ENCODE data around the gene CHRNB2.
A peak's percentile ranks its signal among the peaks of the same experiment; 100 is the strongest.

Gene CHRNB2

DNA sequence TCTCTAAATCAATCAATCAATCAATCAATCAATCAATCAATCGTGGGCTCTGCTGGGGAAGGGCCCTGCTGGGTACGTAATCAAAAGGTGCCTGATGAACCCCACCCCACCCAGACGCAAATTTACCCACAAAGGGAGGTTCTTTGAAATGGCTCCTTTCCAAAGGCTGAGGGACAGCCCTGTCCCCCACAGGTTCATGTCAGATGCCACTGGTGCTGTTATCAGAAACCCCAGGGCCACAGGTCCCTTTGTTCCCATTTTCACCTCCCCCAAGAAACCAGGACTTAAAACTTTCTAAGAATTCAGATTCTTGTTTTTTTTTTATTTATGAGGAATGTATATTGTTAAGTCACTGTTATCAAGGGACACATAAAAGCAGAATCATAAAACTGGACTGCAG, 14.2 kb downstream of the CHRNB2 start:
- DNase-seq (ENCODE audit: low spot score) = no peak

DNA sequence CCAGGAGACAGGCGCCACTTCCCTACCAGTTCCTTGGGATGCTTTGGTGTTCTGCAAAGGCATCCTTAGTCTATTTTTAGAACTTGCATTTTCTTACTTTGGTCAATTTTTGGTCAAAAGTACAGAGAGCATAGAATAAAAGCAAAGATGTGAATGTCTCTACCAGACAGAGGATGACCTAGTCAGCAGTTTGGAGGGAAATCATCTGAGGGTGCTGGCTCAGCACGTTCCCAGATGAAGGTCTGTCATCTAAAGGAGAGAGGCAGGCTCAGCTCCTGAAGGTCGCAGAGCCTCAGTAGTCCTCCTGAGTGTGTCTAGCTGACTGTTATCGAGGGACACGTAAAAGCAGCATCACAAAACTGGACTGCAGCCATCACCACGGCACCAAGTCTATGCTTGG, 15.3 kb downstream of the CHRNB2 start:
- DNase-seq (ENCODE audit: low spot score) = no peak

GRCh38 chr1:154583773-154584172, 16.2 kb downstream of the CHRNB2 start:
- DNase-seq (ENCODE audit: low spot score) = no peak

DNA sequence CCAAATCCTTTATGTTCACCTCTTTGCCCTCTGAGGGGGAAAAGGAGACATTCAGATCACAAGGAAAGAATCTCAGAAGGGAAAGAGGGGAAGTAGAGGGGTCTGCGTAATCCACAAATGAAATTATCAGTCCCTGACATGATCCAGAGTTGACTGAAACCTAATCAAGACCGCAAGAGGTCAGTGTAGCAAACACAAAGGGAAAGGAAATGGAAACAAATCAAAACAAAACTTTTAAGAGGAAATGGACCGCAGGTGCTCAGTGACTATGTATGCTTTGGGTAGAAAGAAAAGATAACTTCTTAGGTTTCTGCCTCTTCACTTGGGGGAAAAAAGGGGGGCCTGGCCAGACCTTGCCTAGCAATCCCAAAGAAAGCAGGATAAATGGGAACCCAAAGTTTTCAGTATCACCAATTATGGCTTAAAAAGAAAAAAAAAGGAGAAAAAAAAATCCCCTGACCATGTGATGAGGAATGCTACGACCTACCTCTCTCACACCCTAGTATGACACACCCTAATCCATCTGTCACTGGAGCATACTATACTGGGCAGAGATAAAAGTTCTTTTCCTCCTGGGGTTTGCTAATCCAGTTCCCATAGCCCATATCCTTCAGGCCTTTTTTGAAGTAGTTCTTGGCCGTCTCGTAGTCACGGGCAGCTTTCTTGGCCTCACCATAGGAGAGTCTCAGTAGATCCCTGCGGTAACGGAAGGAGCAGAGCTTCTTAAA, 16.9 kb downstream of the CHRNB2 start:
- no peak for DNase-seq (ENCODE audit: low spot score)

GRCh38 chr1:154586231-154586630, 18.7 kb downstream of the CHRNB2 start:
- no peak for DNase-seq (ENCODE audit: low spot score)

DNA sequence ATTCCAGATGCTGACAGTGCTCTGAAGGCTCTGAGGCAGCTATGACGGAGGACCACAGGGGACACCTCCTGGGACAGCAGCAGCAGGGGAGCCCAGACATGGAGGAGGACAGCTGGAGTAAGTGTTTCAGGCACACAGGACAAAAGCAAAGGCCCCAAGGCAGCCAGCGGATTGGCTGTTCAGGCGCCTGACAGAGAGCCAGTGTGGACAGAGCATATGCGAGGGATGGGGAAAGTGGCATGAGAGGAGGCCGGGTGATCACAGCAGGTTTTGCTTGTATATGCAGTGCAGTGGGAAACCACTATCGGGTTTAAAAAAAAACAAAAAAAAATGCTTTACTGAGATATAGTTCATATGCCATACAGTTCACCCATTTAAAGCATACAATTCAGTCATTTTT, 19.1 kb downstream of the CHRNB2 start:
- DNase-seq (ENCODE audit: low spot score) = no peak

GRCh38 chr1:154589780-154590179, 22.2 kb downstream of the CHRNB2 start:
- DNase-seq (ENCODE audit: low spot score) = no peak

DNA sequence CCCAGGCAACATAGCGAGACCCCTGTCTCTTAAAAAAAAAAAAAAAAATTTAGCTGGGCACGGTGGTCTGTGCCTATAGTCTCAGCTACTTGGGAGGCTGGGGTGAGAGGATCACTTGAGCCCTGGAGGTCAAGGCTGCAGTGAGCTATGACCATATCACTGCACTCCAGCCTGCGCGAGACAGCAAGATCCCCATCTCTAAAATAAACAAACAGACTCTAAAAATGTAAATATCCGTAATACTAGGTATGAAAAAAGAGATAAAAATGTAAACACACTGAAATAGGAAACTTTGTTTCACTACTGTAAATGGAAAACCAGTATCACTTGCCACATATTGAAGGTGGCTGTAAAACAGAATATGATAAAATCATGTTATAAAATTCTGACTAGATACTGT, 23.2 kb downstream of the CHRNB2 start:
- no peak for DNase-seq (ENCODE audit: low spot score)

GRCh38 chr1:154591206-154591605, 23.6 kb downstream of the CHRNB2 start:
- DNase-seq (ENCODE audit: low spot score) = no peak

- DNase-seq (ENCODE audit: low spot score) = no peak
Observed at GRCh38 chr1:154593390-154593789, 25.8 kb downstream of the CHRNB2 start.

DNA sequence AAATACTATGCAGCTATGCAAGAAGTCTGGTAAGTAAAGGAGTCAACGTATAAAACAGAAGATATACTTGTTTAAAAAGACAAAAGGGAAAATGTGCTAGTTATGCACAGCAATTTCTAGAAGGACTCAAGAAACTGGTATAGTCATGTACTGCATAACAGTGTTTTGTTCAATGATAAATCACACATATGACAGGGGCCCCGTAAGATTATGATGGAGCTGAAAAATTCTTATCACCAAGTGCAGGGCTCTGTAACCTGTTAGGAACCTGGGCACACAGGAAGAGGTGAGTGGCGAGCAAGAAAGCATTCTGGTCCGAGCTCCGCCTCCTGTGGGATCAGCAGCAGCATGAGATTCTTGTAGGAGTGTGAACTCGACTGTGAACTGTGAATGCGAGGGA, 27.2 kb downstream of the CHRNB2 start:
- DNase-seq (ENCODE audit: low spot score) = no peak

DNA sequence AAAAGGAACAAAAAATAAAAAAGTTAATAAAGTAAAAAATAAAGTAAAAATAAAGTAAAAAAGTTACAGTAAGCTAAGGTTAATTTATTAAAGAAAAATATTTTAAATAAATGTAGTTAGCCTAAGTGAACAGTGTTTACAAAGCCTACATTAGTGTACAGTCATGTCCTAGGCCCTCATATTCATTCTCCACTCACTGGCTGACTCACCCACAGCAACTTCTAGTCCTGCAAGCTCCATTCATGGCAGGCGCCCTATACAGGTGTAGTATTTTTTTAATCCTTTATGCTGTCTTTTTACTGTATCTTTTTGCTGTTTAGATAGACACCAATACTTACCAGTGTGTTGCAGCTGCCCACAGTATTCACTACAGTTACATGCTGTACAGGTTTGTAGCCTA, 28.0 kb downstream of the CHRNB2 start:
- no peak for DNase-seq (ENCODE audit: low spot score)

DNA sequence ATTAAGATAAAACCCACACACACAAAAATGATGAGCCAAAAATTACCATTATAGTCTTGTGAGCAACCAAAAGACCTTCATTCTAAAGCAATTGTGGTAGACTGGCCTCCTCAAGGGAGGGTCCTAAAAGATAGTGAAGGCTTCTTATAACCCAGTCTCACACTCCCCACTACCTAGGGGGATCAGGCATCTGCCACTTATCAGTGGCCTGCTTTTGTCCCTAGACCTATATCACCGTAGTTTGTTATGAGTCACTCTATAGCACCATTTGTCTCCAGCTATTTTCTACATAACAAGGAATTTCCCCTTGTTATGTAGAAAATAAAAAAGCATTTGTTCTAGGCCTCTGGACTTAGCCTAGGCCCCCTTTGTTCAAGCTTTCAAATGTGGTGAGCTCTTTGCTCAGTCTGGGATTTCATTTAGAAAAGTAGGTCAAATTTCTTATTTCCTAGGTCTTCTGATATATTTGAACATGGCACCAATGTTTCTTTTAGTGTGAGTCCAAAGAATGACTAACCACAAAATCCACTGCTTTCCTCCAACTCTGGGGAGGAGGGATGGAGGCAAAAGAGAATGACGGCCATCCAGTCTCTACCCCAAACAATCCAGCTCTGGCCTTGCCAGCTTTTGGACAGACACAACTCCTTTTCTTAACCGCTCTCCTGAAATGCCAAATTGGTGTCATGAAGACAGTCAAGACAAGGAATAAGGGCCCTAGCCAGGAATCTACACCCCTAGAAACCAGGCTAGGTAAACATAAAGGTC, 31.5 kb downstream of the CHRNB2 start:
- DNase-seq (ENCODE audit: low spot score) = no peak

DNA sequence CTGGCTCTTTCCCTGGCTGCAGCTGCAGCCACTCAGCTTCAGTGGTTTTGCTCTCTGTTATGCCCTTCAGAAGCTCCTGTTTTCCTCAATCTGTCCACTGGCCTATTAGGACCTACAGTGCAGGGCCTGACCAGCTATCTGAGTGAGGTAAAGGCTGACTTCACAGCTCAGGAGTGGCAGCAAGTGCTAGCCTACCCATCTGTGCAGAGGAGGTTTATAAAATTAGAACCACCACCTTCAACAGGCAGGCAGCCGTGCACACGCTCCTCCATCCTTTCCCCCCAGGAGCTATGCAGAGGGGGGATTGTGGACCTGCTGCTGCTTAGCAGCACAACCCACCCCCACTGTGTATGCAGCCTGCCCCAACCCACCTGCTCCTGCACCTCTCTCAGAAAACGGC, 32.1 kb downstream of the CHRNB2 start:
- DNase-seq (ENCODE audit: low spot score) = no peak

GRCh38 chr1:154603317-154603716, 35.7 kb downstream of the CHRNB2 start:
- no peak for DNase-seq (ENCODE audit: low spot score)

DNA sequence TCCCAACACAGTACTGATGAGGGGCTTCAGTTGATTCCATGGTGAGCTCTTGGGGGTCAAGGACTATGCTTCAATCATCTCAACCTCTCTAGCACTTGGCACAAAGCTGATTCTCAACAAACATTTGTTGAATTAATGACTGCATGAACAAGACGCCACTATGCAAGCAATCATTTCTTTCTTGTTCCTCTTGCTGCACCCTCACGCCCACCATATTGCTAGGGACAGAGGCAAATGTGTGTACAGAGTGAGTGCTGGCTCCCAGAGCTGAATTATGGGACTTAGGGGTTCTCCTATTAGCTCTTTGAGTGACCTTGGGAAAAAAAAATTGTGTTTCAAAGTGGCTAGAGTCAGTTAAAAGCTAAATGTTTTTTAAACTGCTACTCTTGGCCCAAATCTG, 38.0 kb downstream of the CHRNB2 start:
- no peak for DNase-seq (ENCODE audit: low spot score)

DNA sequence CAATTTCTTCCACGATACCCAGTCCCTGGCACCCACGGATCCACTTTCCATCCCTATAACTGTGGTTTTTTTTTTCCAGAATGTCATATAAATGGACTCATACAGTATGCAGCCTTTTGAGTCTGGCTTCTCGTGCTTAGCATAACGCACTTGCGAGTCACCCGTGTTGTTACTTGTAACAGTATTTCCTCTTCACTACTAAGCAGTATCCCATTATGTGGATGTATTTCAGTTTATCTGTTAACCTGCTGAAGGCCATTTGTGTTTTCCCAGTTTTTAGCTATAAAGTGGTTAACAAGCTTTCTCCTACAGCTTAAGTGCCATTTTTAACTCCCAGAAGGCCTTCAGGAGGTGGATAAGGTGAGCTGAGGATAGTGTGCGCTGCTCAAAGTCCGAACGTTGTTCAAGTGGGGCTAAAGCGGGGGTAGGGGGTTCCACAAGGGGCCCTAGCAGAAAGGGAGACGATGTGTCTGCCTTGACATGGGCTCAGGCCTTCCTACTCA, 39.6 kb downstream of the CHRNB2 start:
- no peak for DNase-seq (ENCODE audit: low spot score)

DNA sequence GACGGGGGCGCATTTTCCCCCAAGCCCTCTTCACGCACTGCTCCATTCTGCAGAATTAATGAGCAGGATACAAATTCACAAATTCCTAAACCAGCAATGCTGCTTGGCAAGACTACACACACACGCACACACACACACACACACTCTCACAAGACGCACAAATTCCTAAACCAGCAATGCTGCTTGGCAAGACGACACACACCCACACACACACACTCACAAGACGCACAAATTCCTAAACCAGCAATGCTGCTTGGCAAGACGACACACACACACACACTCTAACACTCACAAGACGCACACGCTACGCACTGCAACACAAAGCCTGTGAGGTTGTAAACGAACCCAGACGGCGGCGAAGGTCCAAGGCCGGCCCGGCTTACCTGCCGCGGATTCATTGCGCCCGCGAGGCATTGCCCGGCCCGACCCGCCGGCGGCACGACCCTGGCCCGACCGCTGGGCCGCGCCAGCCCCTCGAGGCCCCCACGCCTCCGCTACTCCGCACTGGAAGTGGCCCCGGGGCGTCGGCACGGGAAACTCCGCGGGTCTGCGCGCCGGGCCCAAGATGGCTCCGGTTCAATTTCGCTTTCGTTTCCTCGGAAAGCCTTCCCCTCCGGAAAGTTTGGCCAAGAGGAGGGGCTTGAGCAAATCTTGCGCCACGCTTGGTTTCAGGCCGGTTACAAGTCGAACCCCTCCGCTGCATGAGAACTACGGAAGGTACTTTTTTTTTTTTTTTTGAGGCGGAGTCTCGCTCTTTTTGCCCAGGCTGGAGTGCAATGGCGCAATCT, 40.2 kb downstream of the CHRNB2 start, which contains the start of gene ADAR:
Gene ADAR, minus strand, starts transcription at position 578 of the 788 bp plus-strand sequence. Its CDS starts 180 bp downstream, at position 398.
- peak; percentile 87 for DNase-seq (ENCODE audit: low spot score)

DNA sequence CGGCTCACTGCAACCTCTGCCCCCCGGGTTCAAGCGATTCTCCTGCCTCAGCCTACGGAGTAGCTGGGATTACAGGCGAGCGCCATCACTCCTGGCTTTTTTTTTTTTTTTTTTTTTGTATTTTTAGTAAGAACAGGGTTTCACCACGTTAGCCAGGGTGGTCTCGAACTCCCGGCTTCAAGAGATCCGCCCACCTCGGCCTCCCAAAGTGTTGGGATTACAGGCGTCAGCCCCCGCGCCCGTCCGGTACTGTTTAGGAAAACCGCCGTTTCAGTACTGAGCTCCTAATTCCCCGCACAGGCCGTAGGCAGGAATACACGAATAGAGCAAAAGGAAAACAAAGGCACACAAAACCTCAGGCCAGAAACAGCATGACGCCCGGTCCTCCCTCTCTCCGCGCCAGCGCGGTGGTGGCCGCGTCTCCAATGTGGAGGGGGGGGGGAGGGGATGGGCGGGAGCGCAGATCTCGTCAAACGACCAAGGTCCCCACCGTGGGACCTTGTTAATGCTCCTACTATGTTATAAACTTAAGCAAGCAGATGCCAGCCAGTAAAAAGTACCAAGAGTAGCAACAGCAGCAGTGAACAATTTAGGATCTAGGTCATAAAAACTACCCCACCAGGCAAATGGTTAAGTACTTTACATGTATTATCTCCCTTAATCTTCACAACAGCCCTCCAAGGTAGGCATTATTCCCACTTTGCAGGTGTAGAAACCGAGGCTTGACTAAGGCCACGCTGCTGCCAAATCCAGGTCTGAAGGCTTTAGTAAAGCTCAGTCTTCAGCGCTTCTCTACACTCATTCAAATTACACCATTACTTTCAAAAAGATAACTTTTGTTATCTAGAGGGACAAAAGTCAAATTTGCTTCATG, 41.1 kb downstream of the CHRNB2 start:
- no peak for DNase-seq (ENCODE audit: low spot score)

DNA sequence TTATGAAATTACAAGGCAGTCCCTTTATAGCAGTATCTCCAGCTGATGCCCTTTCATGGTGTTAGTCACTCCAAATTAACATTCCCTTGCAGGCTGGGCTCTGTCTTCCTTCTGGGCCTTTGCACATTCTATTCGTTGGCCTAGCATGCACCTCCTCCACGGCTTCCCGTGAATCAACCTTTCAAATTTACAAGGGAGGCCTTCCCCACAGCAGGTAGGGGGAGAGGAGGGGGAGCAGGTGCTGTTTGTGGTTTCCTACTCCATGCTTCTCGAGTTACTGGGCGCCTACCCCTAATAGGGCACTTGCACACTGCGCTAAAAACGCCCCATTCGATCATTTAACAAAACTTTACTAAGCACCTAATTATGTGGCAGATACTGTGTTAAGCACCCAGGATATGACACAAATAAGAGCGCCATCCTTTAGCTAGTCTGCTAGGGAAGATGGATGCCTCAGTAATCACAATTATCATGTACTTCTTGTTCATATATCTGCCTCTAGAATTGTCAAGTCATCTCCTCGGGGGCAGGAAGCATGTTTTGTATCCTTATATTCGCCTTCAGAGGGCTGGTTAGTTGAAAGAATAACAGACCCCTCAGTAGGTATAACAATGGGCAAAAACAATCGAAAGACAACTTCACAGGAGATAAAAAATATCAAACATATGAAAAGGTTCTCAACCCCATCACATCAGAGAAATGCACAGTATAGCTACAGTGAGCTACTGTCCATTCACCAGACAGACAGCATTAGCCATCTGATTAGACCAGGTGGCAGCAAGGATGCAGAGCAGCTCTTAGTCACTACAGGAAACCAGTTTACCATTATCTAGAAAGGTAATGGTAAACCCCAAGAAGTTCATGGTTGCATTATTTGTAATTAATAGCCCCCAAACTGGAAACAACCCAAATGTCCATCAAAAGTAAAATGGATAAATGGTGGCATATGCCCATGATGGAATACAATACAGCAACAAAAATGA, 42.1 kb downstream of the CHRNB2 start:
- no peak for DNase-seq (ENCODE audit: low spot score)
